Measurements from ENCODE around the gene TEDC2. TPM values are rescaled to one million over a fixed set of nuclear protein-coding genes. Genes with fewer than 3 reads are reported as not detected.

TEDC2 gene
- total and polyA plus RNA-seq, 12 donors = 0.29 to 2.3 (median 0.95) TPM

GRCh38 chr16:2465653-2466415 lies 5.9 kb downstream of the TEDC2 start:
- H3K9me3 ChIP-seq = no peaks in the 10 kb centered on the region
- intact Hi-C loops (cut with DNase I) = no loop called here
- no peak overlapping the region for H3K4me3 ChIP-seq
- TF ChIP-seq CTCF (IDR thresholded peaks at IDR 0.05) = no peak
- WGBS, 2 donors = 85 to 92% methylated on average over 12 of the region's 12 CpGs
- H3K36me3 ChIP-seq = no peaks in the 10 kb centered on the region
- DNase-seq (no peak), ATAC-seq (no peak)
- H3K27ac ChIP-seq = no peak overlapping the region
- H3K27me3 ChIP-seq = peaks cover 0 to 39% (median 14%) of the 10 kb centered on the region in 7 donors
- H3K4me1 ChIP-seq = peaks cover 7 to 35% (median 25%) of the 10 kb centered on the region in 9 donors

DNA sequence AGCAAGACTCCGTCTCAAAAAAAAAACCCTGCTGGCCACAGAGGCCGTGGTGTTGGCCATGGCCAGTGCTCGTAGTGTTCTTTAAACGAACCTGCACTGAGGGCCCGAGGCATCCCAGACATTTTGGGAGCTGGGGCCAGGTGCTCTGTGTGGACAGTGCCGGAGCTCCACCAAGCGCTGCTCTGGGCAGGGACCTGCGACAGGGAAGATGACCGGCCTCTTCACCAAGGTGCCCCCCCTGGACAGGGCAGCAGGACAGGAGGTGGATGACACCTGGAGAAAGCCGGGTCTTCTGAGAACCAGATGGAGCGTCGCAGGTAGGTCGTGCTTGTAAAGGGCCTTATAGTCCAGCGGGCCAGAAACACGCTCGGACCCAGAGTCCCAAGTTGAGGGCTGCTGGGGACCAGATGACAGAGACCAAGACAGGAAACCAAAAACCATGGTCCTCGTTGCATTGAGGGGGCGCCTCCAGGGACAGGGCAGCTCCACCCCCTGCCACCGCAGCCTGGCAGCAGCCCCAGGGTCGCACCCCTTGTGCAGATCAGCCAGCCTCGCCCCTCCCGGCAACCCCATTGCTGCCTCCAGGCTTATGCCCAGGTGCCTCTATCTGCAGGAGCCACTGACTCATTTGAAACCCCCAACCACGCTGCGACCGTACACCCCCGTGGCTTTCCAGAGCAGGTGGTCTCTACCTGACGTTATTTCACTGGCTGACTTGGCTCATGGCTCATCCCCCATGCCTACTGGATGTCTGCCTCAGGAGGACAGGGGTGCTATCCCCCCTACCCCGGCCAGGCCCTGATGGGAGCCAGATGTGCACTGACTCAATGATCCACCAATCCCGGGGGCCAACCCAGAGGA lies 7.0 kb downstream of the TEDC2 start:
- DNase-seq (no peak), ATAC-seq (no peak)
- Histone ChIP-seq H3K4me1 (peaks cover 17 to 45% (median 35%) of the 10 kb centered on the region in 9 donors), H3K9me3 (no peaks in the 10 kb centered on the region), H3K36me3 (no peaks in the 10 kb centered on the region), H3K4me3 (peak overlapping the region in 8 of 10 donors; percentile 30 to 68 (median 53)), H3K27ac (peak overlapping the region in 1 of 10 donors; percentile 16), H3K27me3 (peaks cover 4 to 50% (median 25%) of the 10 kb centered on the region in 7 donors)
- 80 to 83% methylated on average over 29 of the region's 29 CpGs for WGBS, 2 donors
- TF ChIP-seq CTCF (IDR thresholded peaks at IDR 0.05) = no peak
- intact Hi-C loops (cut with DNase I) = no loop called here

GRCh38 chr16:2467528-2468232 lies 7.8 kb downstream of the TEDC2 start:
- H3K27me3 ChIP-seq = peaks cover 9 to 58% (median 33%) of the 10 kb centered on the region in 7 donors
- peak in 2 of 9 donors; percentile 18 to 23 for TF ChIP-seq CTCF (IDR thresholded peaks at IDR 0.05)
- intact Hi-C loops (cut with DNase I) = no loop called here
- peaks cover 20 to 49% (median 36%) of the 10 kb centered on the region in 9 donors for H3K4me1 ChIP-seq
- H3K27ac ChIP-seq = peak overlapping the region in 4 of 10 donors; percentile 16 to 53 (median 40)
- no peaks in the 10 kb centered on the region for H3K9me3 ChIP-seq
- H3K4me3 ChIP-seq = peak overlapping the region; percentile 4 to 68 (median 53)
- 1% methylated on average over 69 to 80 of the region's 80 CpGs for WGBS, 2 donors
- DNase-seq (peak; percentile 75 to 83), ATAC-seq (peak; percentile 45 to 86 (median 80))
- no peaks in the 10 kb centered on the region for H3K36me3 ChIP-seq

Measured in heart right ventricle (tissue), 16 donors.